HK-2 (cell line): ENCODE measurements around the gene NTRK2.
"Not testable (repeated sequence)": the region's sequence is repeated elsewhere in the genome, so short reads cannot be mapped to it uniquely, and the experiment has no call there.

Experiments
- DNase-seq: peaks from one replicate; pipeline ENCODE4 v3.0.0-alpha.2; 2018; ENCODE audit not compliant: unreplicated experiment

The NTRK2 gene

GRCh38 chr9:85062385-85063022 is 393.0 kb downstream of the NTRK2 start:
- DNase-seq, result no peak

- no peak for DNase-seq
Measured at GRCh38 chr9:85064811-85065371, 395.4 kb downstream of the NTRK2 start.

GRCh38 chr9:85067792-85068191 is 398.3 kb downstream of the NTRK2 start:
- DNase-seq, result no peak

GRCh38 chr9:85069421-85069820 is 399.9 kb downstream of the NTRK2 start:
- not testable (repeated sequence) for DNase-seq
